ENCODE results near the gene RUFY1. TPM values are rescaled to one million over a fixed set of nuclear protein-coding genes. Genes with fewer than 3 reads are reported as not detected.

Gene RUFY1
- total and polyA plus RNA-seq, 9 of the 15 experiments (the other 6 are each of a cell fraction or from before 2014, with no cell fraction given), result 5.0 to 41.7 (median 29.6) TPM

- TF ChIP-seq ZBTB12 (CRISPR knock-in tag; IDR thresholded peaks at IDR 0.05), result no peak
- peak; percentile 75 for TF ChIP-seq CBFA2T3 (IDR thresholded peaks at IDR 0.05)
- TF ChIP-seq ZFP1 (CRISPR knock-in tag; IDR thresholded peaks at IDR 0.05), result no peak
- no peak for TF ChIP-seq MXD1 (CRISPR knock-in tag; IDR thresholded peaks at IDR 0.05; ENCODE audit: borderline replicate concordance, poor library complexity, severe bottlenecking)
- no peak for TF ChIP-seq ATF7 (IDR thresholded peaks at IDR 0.05)
- TF ChIP-seq ZBTB49 (CRISPR knock-in tag; IDR thresholded peaks at IDR 0.05; ENCODE audit: borderline replicate concordance), result no peak
- 0 out of 2 replicates have a peak, but pooled peaks have one; percentile 8 for TF ChIP-seq POLR2A (conservative IDR thresholded peaks at IDR 0.05)
- TF ChIP-seq ZBTB34 (CRISPR knock-in tag; IDR thresholded peaks at IDR 0.05), result no peak
- no peak for TF ChIP-seq ZNF212 (CRISPR knock-in tag; IDR thresholded peaks at IDR 0.05)
- no peak for TF ChIP-seq SIN3B (IDR thresholded peaks at IDR 0.05; ENCODE audit: low read depth)
- TF ChIP-seq CHD7 (IDR thresholded peaks at IDR 0.05; ENCODE audit: low read depth, low read length), result no peak
Measured at GRCh38 chr5:179620703-179621350, 70.5 kb downstream of the RUFY1 start (continued).
